Activated naive CD8-positive, alpha-beta T cell treated with anti-CD3 and anti-CD28 coated beads, Interleukin-2, amount 50 U/mL, for 24 hours (primary cell): ENCODE measurements around the gene SLC12A8.

Experiments used
- ATAC-seq: fragments of 150-1000 bp; cut with Tn5 transposase; one replicate; pipeline ENCODE4 v1.10.0; 2021
- DNase-seq: peaks from one replicate; pipeline ENCODE4 v3.0.0; 2021
- H3K27ac Mint-ChIP-seq: one replicate; pipeline ENCODE4 v1.8.0; 2021; ENCODE audit warnings: mild to moderate bottlenecking, mixed read lengths
- H3K27me3 Mint-ChIP-seq: one replicate; pipeline ENCODE4 v1.8.0; 2021; ENCODE audit warnings: mixed read lengths
- H3K36me3 Mint-ChIP-seq: one replicate; pipeline ENCODE4 v1.8.0; 2021; ENCODE audit warnings: low read depth, mixed read lengths
- H3K4me1 Mint-ChIP-seq: one replicate; pipeline ENCODE4 v1.8.0; 2021; ENCODE audit warnings: mixed read lengths
- H3K4me3 Mint-ChIP-seq: one replicate; pipeline ENCODE4 v1.8.0; 2021; ENCODE audit warnings: mild to moderate bottlenecking, moderate library complexity, mixed read lengths
- H3K9me3 Mint-ChIP-seq: one replicate; pipeline ENCODE4 v1.8.0; 2021; ENCODE audit warnings: mixed read lengths

The SLC12A8 gene

GRCh38 chr3:125035217-125035616 lies 177.3 kb downstream of the SLC12A8 start:
- H3K36me3 Mint-ChIP-seq: peaks cover 21% of the 10 kb centered on the region
- H3K4me3 Mint-ChIP-seq: no peak overlapping the region
- ATAC-seq (peak; percentile 81), DNase-seq (no peak)
- peaks cover 42% of the 10 kb centered on the region for H3K4me1 Mint-ChIP-seq
- no peaks in the 10 kb centered on the region for H3K27me3 Mint-ChIP-seq
- peak overlapping the region; percentile 53 for H3K27ac Mint-ChIP-seq
- H3K9me3 Mint-ChIP-seq: peaks cover 22% of the 10 kb centered on the region

DNA sequence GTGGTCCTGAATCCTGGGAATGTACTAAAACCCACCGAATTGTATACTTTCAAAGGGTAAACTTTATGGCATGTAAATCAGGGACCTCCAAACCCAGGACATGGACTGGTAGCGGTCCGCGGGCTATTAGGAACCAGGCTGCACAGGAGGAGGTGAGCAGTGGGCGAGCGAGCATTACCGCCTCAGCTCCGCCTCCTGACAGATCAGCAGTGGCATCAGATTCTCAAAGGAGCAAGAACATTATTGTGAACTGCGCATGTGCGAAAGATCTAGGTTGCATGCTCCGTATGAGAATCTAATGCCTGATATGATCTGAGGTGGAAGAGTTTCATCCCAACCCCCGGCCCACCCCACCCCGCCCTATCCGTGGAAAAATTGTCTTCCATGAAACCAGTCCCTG lies 178.9 kb downstream of the SLC12A8 start:
- Mint-ChIP-seq H3K36me3 (peaks cover 31% of the 10 kb centered on the region), H3K4me1 (peaks cover 39% of the 10 kb centered on the region), H3K4me3 (no peak overlapping the region), H3K27me3 (no peaks in the 10 kb centered on the region), H3K27ac (no peak overlapping the region), H3K9me3 (peaks cover 22% of the 10 kb centered on the region)
- no peak for DNase-seq
- no peak for ATAC-seq

DNA sequence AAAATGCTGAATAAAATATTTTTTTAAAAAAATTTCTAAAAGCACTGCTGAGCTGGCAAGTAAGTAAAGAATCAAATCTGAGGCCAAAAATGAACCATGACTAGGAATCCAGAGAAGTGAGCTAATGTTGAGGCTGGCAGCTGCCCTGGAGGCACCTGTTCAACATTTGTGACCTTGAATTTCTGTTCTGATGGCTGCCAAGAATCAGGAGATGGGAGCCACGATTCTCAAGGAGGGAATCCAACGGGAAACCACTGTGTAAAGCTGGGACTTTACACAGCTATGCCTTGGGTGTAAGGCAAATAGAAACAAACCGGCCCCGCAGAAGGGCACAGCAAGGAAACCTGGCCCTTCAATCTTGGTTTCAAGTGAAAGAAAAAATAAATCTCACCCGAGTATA lies 179.4 kb downstream of the SLC12A8 start:
- ATAC-seq (no peak), DNase-seq (no peak)
- Mint-ChIP-seq H3K9me3 (peaks cover 22% of the 10 kb centered on the region), H3K4me3 (no peak overlapping the region), H3K4me1 (peaks cover 36% of the 10 kb centered on the region), H3K27me3 (no peaks in the 10 kb centered on the region), H3K36me3 (peaks cover 35% of the 10 kb centered on the region), H3K27ac (no peak overlapping the region)

GRCh38 chr3:125032683-125033082 lies 179.9 kb downstream of the SLC12A8 start:
- no peak overlapping the region for H3K4me3 Mint-ChIP-seq

More at GRCh38 chr3:125032683-125033082, 179.9 kb downstream of the SLC12A8 start:
- H3K9me3 Mint-ChIP-seq: peaks cover 22% of the 10 kb centered on the region
- H3K27me3 Mint-ChIP-seq: no peaks in the 10 kb centered on the region
- peaks cover 34% of the 10 kb centered on the region for H3K4me1 Mint-ChIP-seq
- ATAC-seq (no peak), DNase-seq (no peak)
- H3K27ac Mint-ChIP-seq: no peak overlapping the region
- H3K36me3 Mint-ChIP-seq: peaks cover 40% of the 10 kb centered on the region
